Hepatocyte (in vitro differentiated cells): Measurements from ENCODE around the gene DNAL4. TPM values are rescaled to one million over a fixed set of nuclear protein-coding genes. Genes with fewer than 3 reads are reported as not detected.

Experiments
- DNase-seq: peaks from one replicate; pipeline ENCODE4 v3.0.0-alpha.2; 2016; ENCODE audit warnings: low spot score
- H2AFZ ChIP-seq: fragments of 200-600 bp; sonication (generic); 2 replicates; pipeline ENCODE4 v1.6.0; 2016; ENCODE audit warnings: antibody characterized with exemption, mild to moderate bottlenecking
- H3K27ac ChIP-seq: fragments of 200-600 bp; sonication (generic); 2 replicates; pipeline ENCODE4 v1.5.1; 2016; ENCODE audit warnings: mild to moderate bottlenecking
- H3K27me3 ChIP-seq: fragments of 200-600 bp; sonication (generic); 2 replicates; pipeline ENCODE4 v1.6.1; 2016
- H3K36me3 ChIP-seq: fragments of 200-600 bp; sonication (generic); replicated peaks from 2 replicates; pipeline ENCODE4 v1.5.1; 2016; ENCODE audit warnings: low read depth; ENCODE audit not compliant: insufficient read depth
- H3K4me1 ChIP-seq: fragments of 200-600 bp; sonication (generic); 2 replicates; pipeline ENCODE4 v1.5.1; 2016; ENCODE audit warnings: mild to moderate bottlenecking, moderate library complexity; ENCODE audit not compliant: insufficient read depth
- H3K4me2 ChIP-seq: fragments of 200-600 bp; sonication (generic); 2 replicates; pipeline ENCODE4 v1.6.0; 2016
- H3K4me3 ChIP-seq: fragments of 200-600 bp; sonication (generic); 2 replicates; pipeline ENCODE4 v1.5.1; 2016; ENCODE audit warnings: mild to moderate bottlenecking
- H3K79me2 ChIP-seq: fragments of 200-600 bp; sonication (generic); 2 replicates; pipeline ENCODE4 v1.6.0; 2017; ENCODE audit warnings: mild to moderate bottlenecking
- H3K9me2 ChIP-seq: fragments of 200-600 bp; sonication (generic); replicated peaks from 2 replicates; pipeline ENCODE4 v1.6.0; 2017; ENCODE audit warnings: mild to moderate bottlenecking; ENCODE audit not compliant: insufficient read depth
- H3K9me3 ChIP-seq: fragments of 200-600 bp; sonication (generic); 2 replicates; pipeline ENCODE4 v1.5.1; 2016; ENCODE audit warnings: low read depth, mild to moderate bottlenecking
- H4K20me1 ChIP-seq: fragments of 200-600 bp; sonication (generic); 2 replicates; pipeline ENCODE4 v1.6.0; 2016; ENCODE audit warnings: mild to moderate bottlenecking; ENCODE audit not compliant: insufficient read depth, poor library complexity, severe bottlenecking
- CTCF ChIP-seq: fragments of 200-600 bp; sonication (generic); IDR thresholded peaks from 2 replicates; pipeline ENCODE4 v1.5.1; 2016; ENCODE audit warnings: antibody characterized with exemption, mild to moderate bottlenecking; ENCODE audit not compliant: poor library complexity
- EZH2 ChIP-seq: fragments of 200-600 bp; sonication (generic); IDR thresholded peaks from 2 replicates; pipeline ENCODE4 v1.6.1; 2016; ENCODE audit warnings: antibody characterized with exemption, mild to moderate bottlenecking, borderline replicate concordance
- EZH2phosphoT487 ChIP-seq: fragments of 200-600 bp; sonication (generic); IDR thresholded peaks from one replicate; pipeline ENCODE4 v1.6.1; 2018; ENCODE audit warnings: antibody characterized with exemption, mild to moderate bottlenecking, low read depth, moderate library complexity; ENCODE audit not compliant: unreplicated experiment, severe bottlenecking
- WGBS: methylation state at CpG from one replicate; pipeline ENCODE4 v1.1.6; 2016; ENCODE audit warnings: low lambda C conversion rate; ENCODE audit errors: missing lambda C conversion rate; 5-methylcytosine and 5-hydroxymethylcytosine counted together
- polyA plus RNA-seq: library from polyadenylated mRNA; unstranded; fragments of >200 nt; fragmentation: Nextera tagmentation; extraction: Ambion mirVana; gene quantifications from 2 replicates; pipeline ENCODE4 v1.2.1, GENCODE V29; 2016
- total RNA-seq: library from RNA; depleted of rRNA; stranded (reverse); fragments of >200 nt; gene quantifications from 2 replicates; pipeline ENCODE4 v1.2.3, GENCODE V29; 2014

The DNAL4 gene
- total and polyA plus RNA-seq, 2 experiments from 2014 or later = 11.9 to 21.5 TPM

GRCh38 chr22:38834215-38834953, 40.4 kb upstream of the DNAL4 start:
- Histone ChIP-seq H3K27me3 (no peaks in the 10 kb centered on the region), H3K9me2 (no peaks in the 10 kb centered on the region), H3K4me3 (no peak overlapping the region), H3K4me1 (no peaks in the 10 kb centered on the region), H2AFZ (no peak overlapping the region), H3K36me3 (no peaks in the 10 kb centered on the region), H3K27ac (no peak overlapping the region), H3K79me2 (no peaks in the 10 kb centered on the region), H4K20me1 (no peaks in the 10 kb centered on the region), H3K9me3 (no peaks in the 10 kb centered on the region), H3K4me2 (no peak overlapping the region)
- no peak for TF ChIP-seq CTCF
- TF ChIP-seq EZH2 = no peak
- TF ChIP-seq EZH2phosphoT487 = no peak
- WGBS = 88% methylated on average over 13 of the region's 13 CpGs
- no peak for DNase-seq

- Histone ChIP-seq H3K4me2 (no peak overlapping the region), H3K79me2 (no peaks in the 10 kb centered on the region), H2AFZ (no peak overlapping the region), H3K4me3 (no peak overlapping the region), H4K20me1 (no peaks in the 10 kb centered on the region), H3K36me3 (no peaks in the 10 kb centered on the region), H3K27me3 (no peaks in the 10 kb centered on the region), H3K4me1 (no peaks in the 10 kb centered on the region), H3K9me3 (no peaks in the 10 kb centered on the region), H3K27ac (no peak overlapping the region), H3K9me2 (no peaks in the 10 kb centered on the region)
- no peak for DNase-seq
- no peak for TF ChIP-seq CTCF
- no peak for TF ChIP-seq EZH2
- TF ChIP-seq EZH2phosphoT487 = no peak
- WGBS = 92% methylated on average over 3 of the region's 3 CpGs
Measured at GRCh38 chr22:38833061-38833460, 39.1 kb upstream of the DNAL4 start.

GRCh38 chr22:38832005-38832978, 38.3 kb upstream of the DNAL4 start:
- no peaks in the 10 kb centered on the region for H3K27me3 ChIP-seq
- no peak overlapping the region for H3K4me3 ChIP-seq
- no peak overlapping the region for H2AFZ ChIP-seq
- no peak overlapping the region for H3K4me2 ChIP-seq
- DNase-seq = no peak
- no peak overlapping the region for H3K27ac ChIP-seq
- WGBS = 87% methylated on average over 30 of the region's 30 CpGs
- H3K9me2 ChIP-seq = no peaks in the 10 kb centered on the region
- TF ChIP-seq EZH2 = no peak
- no peak for TF ChIP-seq CTCF
- TF ChIP-seq EZH2phosphoT487 = no peak
- H4K20me1 ChIP-seq = no peaks in the 10 kb centered on the region
- H3K79me2 ChIP-seq = no peaks in the 10 kb centered on the region
- no peaks in the 10 kb centered on the region for H3K4me1 ChIP-seq
- H3K9me3 ChIP-seq = no peaks in the 10 kb centered on the region
- H3K36me3 ChIP-seq = no peaks in the 10 kb centered on the region
